GM20000 (cell line): Measurements from ENCODE around the gene ELAVL1.

Source experiments
- DNase-seq: peaks from one replicate; pipeline ENCODE4 v3.0.0; 2012; ENCODE audit warnings: low spot score
- CTCF ChIP-seq: IDR thresholded peaks from 2 replicates; pipeline ENCODE4 v1.5.1; 2012; ENCODE audit warnings: mild to moderate bottlenecking, control low read depth; ENCODE audit errors: extremely low read depth, missing control alignments

ELAVL1 gene

DNA sequence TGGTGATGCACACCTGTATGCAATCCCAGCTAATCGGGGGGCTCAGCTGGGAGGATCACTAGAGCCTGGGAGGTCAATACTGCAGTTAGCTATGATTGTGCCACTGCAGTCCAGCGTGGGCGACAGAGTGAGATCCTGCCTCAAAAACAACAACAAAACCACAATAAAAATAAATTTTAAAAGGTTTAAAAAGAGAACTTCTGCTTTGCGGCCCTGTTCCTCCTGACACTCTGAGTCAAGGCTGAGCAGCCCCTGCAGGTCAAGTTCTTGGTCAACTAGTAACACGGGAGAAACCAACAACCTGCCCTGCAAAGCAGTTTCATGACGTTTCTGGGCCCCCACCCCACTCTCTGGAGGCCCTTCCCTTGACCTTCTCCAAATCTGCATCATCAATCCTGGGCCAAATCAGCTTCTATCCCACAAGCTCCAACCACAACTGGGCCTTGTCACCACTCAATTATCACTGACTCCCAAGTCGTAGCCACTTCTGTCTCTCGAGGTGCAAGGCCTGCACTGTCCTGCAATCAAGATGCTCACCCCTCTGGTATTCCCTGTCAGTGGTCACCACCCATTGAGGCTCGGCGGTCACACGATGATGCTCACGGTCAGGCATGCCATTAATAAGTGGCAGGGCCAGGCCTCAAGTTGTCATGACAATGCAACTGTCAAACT lies 7.5 kb downstream of the ELAVL1 start:
- TF ChIP-seq CTCF = no peak

GRCh38 chr19:7996883-7997282 lies 8.6 kb downstream of the ELAVL1 start:
- TF ChIP-seq CTCF = no peak
- no peak for DNase-seq

More for the DNA sequence above, 7.5 kb downstream of the ELAVL1 start:
- DNase-seq = no peak

DNA sequence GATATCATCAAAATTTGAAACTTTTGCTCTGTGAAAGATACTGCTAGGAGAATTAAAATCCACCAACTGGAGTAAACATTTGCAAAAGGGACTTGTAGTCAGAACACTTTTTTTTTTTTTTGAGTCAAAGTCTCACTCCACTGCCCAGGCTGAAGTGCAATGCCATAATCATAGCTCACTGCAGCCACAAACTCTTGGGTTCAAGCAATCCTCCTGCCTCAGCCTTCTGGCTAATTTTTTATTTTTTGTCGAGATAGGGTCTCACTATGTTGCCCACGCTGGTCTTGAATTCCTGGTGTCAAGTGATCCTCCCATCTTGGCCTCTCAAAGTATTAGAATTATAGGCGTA lies 9.7 kb downstream of the ELAVL1 start:
- no peak for DNase-seq

DNA sequence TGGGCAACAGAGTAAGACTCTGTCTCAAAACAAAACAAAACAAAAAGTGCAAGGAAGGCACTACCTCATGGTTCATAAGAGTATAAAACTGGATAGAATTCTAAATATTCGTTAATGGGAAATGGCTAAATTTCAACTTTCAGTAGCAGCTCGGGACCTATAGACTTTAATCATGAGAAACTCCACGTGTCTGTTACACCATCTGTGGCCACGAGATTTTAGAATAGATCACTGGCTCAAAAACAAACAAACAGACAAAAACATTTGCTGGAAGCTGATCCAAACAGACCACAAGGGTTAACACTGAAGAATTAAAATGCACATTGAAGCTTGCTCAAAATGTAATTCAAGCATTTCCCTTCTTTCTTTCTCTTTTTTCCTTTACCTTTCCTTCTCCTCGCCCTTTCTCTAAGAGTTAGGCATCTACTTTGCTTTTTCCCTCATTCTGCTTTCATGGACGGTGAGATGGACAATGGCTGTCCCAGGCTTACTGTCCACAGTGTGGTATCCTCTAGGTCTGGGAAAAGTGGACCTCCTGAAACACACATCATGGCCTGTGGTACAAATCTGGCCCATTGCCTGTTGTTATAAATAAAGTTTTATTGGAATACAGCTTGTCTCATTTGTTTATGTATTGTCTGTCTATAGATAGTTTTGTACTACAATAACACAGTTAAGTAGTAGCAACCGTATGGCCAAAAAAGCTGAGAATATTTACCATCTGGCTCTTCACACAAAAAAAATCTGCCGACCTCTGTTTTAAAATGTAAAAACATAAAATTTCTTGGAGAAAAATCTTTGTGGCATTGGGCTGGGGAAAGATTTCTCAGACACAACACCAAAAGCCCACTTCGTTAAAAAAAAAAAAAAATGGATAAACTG lies 10.3 kb downstream of the ELAVL1 start:
- no peak for TF ChIP-seq CTCF
- no peak for DNase-seq

More for the DNA sequence above, 9.7 kb downstream of the ELAVL1 start:
- TF ChIP-seq CTCF = no peak

DNA sequence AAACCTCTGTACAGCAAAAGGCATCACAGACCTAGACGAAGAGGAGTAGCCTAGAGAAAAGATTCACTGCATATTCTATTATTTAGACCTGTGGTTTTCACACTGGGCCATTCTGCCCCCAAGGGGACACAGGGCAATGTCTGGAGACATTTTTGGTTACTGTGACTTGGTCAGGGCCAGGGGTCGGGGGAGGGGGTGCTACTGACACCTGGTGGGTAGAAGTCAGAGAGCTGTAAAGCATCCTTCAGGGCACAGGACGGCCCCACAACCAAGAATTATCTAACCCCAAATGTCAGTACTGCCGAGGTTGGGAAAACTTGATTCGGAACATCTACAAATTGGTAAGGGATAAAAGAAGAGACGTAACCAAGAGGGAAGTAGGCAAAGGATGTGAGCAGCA lies 11.3 kb downstream of the ELAVL1 start:
- no peak for TF ChIP-seq CTCF
- no peak for DNase-seq

- DNase-seq = no peak
- TF ChIP-seq CTCF = no peak
Measured at GRCh38 chr19:7993560-7993959, 11.9 kb downstream of the ELAVL1 start.

GRCh38 chr19:7992575-7992974 lies 12.9 kb downstream of the ELAVL1 start:
- no peak for TF ChIP-seq CTCF
- DNase-seq = no peak
